Measurements from ENCODE around the gene SLAMF6.

DNA sequence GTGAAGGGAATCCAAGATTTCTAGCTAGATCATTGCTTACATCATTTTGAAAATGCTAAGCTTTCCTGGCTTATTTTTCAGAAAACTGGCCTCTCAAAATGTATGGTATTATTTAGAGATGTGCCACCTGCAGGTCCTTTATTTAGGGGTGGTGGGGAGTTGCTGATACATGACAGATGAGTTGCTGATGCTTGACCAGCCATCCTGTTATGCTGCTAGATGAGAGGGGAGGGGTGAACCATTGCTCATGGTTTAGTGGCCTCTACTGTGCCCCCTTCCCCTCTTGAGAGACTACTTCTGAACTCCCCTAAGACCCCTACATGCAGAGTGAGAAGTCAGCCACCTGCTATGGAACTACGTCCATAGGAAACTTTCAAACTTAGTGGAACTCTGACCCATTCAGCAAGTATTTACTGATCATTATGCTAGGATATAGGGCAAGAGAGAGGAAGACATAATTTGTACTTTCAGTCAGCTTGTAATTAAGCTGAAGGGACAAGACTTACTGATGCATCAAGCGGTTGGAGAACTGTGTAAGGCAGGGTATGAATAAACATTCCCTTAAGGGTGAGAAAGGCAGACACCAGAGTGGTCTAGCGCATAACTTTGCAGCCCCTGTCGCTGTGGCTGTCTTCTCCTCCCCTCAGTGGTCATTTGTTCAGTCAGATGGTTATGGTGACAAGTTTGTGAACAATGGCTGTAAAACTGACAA, 34.6 kb downstream of the SLAMF6 start:
- TF ChIP-seq GATA3 (IDR thresholded peaks at IDR 0.05; ENCODE audit: low read depth, low read length): no peak
- no peak for TF ChIP-seq GATA2 (IDR thresholded peaks at IDR 0.05; ENCODE audit: low read depth, low read length)

Data from SH-SY5Y (cell line).